HepG2 (cell line): Measurements from ENCODE around the gene CENPO.

Source experiments
- FOXM1 ChIP-seq: sonication (generic); formaldehyde crosslinking; IDR thresholded peaks from 2 replicates; pipeline ENCODE4 v1.5.0; 2020; ENCODE audit warnings: missing genetic modification reagents
- MTF1 ChIP-seq: sonication (generic); formaldehyde crosslinking; IDR thresholded peaks from 2 replicates; pipeline ENCODE4 v1.5.0; 2020; ENCODE audit warnings: missing genetic modification reagents
- MYC ChIP-seq: sonication (generic); formaldehyde crosslinking; IDR thresholded peaks from 2 replicates; pipeline ENCODE4 v1.9.0; 2021; ENCODE audit warnings: missing genetic modification reagents, borderline replicate concordance
- NCOR1 ChIP-seq: fragments of 200-600 bp; sonication (generic); IDR thresholded peaks from 2 replicates; pipeline ENCODE4 v1.7.0; 2017; ENCODE audit warnings: antibody characterized with exemption, low read length, borderline replicate concordance
- POLR2A ChIP-seq, 2 experiments: IDR thresholded peaks; 2 replicates each; pipeline ENCODE4 v1.6.1; 2011; ENCODE audit warnings: low read depth in 2 of 2, low read length in 2 of 2, mild to moderate bottlenecking in 1 of 2, moderate library complexity in 1 of 2; ENCODE audit not compliant: insufficient read depth in 1 of 2
- RAD21 ChIP-seq: fragments of 450-650 bp; formaldehyde crosslinking; IDR thresholded peaks from 2 replicates; pipeline ENCODE4 v1.5.0; 2020; ENCODE audit warnings: mild to moderate bottlenecking
- TAF1 ChIP-seq: sonication (generic); formaldehyde crosslinking; IDR thresholded peaks from 2 replicates; pipeline ENCODE4 v1.4.0; 2020; ENCODE audit warnings: missing genetic modification reagents
- ZNF367 ChIP-seq: sonication (generic); formaldehyde crosslinking; IDR thresholded peaks from 2 replicates; pipeline ENCODE4 v1.4.0; 2020; ENCODE audit warnings: missing genetic modification reagents, borderline replicate concordance
- TF ChIP-seq, protein P1 (sequence below): sonication (generic); formaldehyde crosslinking; IDR thresholded peaks from 2 replicates; pipeline ENCODE4 v1.5.0; 2020; ENCODE audit warnings: mild to moderate bottlenecking, missing genetic modification reagents, moderate library complexity
- TF ChIP-seq, protein P2 (sequence below): sonication (generic); formaldehyde crosslinking; IDR thresholded peaks from 2 replicates; pipeline ENCODE4 v1.5.0; 2020; ENCODE audit warnings: missing genetic modification reagents
- TF ChIP-seq, protein P3 (sequence below): sonication (generic); formaldehyde crosslinking; IDR thresholded peaks from 2 replicates; pipeline ENCODE4 v1.5.0; 2020; ENCODE audit warnings: missing genetic modification reagents, mild to moderate bottlenecking, borderline replicate concordance
- TF ChIP-seq, protein P4 (sequence below): fragments of 450-650 bp; IDR thresholded peaks from 2 replicates; pipeline ENCODE4 v1.6.1; 2017; ENCODE audit warnings: mild to moderate bottlenecking

DNA sequence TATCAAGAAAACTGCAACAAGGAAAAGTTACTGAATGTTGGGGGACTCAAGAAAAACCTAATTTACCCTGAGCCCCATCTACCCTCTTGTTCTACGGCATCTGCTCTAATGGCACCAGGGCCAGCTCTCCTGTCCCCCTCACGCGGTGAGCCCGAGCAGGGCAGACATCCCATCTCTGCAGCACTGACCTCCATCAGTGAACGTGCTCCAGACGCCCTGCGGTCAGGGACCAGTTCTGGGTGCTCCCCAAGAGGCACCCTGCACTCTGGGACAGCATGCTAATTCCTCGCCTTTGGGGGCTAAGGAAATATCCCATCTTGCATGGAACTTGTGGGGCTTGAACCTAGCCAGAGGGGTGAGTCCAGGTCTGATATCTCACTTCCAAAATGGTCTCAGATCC is 43.0 kb downstream of the CENPO start:
- TF ChIP-seq NCOR1 (no peak), FOXM1 (no peak), POLR2A (IDR thresholded peaks at IDR 0.05; ENCODE audit: insufficient read depth in 1 of 2, low read depth in 2 of 2, low read length in 2 of 2) (no peak), TAF1 (CRISPR knock-in tag) (no peak), MTF1 (no peak), ZNF367 (CRISPR knock-in tag) (no peak), MYC (CRISPR knock-in tag) (no peak), RAD21 (no peak)
- TF ChIP-seq, protein P1, sequence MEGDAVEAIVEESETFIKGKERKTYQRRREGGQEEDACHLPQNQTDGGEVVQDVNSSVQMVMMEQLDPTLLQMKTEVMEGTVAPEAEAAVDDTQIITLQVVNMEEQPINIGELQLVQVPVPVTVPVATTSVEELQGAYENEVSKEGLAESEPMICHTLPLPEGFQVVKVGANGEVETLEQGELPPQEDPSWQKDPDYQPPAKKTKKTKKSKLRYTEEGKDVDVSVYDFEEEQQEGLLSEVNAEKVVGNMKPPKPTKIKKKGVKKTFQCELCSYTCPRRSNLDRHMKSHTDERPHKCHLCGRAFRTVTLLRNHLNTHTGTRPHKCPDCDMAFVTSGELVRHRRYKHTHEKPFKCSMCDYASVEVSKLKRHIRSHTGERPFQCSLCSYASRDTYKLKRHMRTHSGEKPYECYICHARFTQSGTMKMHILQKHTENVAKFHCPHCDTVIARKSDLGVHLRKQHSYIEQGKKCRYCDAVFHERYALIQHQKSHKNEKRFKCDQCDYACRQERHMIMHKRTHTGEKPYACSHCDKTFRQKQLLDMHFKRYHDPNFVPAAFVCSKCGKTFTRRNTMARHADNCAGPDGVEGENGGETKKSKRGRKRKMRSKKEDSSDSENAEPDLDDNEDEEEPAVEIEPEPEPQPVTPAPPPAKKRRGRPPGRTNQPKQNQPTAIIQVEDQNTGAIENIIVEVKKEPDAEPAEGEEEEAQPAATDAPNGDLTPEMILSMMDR: no peak
- TF ChIP-seq, protein P2, sequence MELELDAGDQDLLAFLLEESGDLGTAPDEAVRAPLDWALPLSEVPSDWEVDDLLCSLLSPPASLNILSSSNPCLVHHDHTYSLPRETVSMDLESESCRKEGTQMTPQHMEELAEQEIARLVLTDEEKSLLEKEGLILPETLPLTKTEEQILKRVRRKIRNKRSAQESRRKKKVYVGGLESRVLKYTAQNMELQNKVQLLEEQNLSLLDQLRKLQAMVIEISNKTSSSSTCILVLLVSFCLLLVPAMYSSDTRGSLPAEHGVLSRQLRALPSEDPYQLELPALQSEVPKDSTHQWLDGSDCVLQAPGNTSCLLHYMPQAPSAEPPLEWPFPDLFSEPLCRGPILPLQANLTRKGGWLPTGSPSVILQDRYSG (CRISPR knock-in tag): no peak
- TF ChIP-seq, protein P3, sequence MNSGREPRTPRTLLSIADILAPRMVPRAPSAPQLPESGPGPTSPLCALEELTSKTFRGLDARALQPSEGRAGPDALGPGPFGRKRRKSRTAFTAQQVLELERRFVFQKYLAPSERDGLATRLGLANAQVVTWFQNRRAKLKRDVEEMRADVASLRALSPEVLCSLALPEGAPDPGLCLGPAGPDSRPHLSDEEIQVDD (CRISPR knock-in tag): no peak
- TF ChIP-seq, protein P4, sequence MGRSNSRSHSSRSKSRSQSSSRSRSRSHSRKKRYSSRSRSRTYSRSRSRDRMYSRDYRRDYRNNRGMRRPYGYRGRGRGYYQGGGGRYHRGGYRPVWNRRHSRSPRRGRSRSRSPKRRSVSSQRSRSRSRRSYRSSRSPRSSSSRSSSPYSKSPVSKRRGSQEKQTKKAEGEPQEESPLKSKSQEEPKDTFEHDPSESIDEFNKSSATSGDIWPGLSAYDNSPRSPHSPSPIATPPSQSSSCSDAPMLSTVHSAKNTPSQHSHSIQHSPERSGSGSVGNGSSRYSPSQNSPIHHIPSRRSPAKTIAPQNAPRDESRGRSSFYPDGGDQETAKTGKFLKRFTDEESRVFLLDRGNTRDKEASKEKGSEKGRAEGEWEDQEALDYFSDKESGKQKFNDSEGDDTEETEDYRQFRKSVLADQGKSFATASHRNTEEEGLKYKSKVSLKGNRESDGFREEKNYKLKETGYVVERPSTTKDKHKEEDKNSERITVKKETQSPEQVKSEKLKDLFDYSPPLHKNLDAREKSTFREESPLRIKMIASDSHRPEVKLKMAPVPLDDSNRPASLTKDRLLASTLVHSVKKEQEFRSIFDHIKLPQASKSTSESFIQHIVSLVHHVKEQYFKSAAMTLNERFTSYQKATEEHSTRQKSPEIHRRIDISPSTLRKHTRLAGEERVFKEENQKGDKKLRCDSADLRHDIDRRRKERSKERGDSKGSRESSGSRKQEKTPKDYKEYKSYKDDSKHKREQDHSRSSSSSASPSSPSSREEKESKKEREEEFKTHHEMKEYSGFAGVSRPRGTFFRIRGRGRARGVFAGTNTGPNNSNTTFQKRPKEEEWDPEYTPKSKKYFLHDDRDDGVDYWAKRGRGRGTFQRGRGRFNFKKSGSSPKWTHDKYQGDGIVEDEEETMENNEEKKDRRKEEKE: no peak
